Neural cell (in vitro differentiated cells): ENCODE results near the gene FAM171A1.

ENCODE experiments used
- REST ChIP-seq: IDR thresholded peaks from 2 replicates; pipeline ENCODE4 v1.6.1; 2012; ENCODE audit warnings: borderline replicate concordance
- TF ChIP-seq, protein P1 (sequence below): fragments of 450-650 bp; IDR thresholded peaks from 2 replicates; pipeline ENCODE4 v1.5.1; 2014; ENCODE audit warnings: antibody characterized with exemption, mild to moderate bottlenecking, moderate library complexity; ENCODE audit not compliant: poor library complexity, severe bottlenecking

- TF ChIP-seq REST, result no peak
- TF ChIP-seq, protein P1, sequence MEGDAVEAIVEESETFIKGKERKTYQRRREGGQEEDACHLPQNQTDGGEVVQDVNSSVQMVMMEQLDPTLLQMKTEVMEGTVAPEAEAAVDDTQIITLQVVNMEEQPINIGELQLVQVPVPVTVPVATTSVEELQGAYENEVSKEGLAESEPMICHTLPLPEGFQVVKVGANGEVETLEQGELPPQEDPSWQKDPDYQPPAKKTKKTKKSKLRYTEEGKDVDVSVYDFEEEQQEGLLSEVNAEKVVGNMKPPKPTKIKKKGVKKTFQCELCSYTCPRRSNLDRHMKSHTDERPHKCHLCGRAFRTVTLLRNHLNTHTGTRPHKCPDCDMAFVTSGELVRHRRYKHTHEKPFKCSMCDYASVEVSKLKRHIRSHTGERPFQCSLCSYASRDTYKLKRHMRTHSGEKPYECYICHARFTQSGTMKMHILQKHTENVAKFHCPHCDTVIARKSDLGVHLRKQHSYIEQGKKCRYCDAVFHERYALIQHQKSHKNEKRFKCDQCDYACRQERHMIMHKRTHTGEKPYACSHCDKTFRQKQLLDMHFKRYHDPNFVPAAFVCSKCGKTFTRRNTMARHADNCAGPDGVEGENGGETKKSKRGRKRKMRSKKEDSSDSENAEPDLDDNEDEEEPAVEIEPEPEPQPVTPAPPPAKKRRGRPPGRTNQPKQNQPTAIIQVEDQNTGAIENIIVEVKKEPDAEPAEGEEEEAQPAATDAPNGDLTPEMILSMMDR, result no peak
Measured at GRCh38 chr10:15254808-15255648, 116.1 kb downstream of the FAM171A1 start.
